ENCODE data around the gene ADAMTS12.

Gene ADAMTS12

DNA sequence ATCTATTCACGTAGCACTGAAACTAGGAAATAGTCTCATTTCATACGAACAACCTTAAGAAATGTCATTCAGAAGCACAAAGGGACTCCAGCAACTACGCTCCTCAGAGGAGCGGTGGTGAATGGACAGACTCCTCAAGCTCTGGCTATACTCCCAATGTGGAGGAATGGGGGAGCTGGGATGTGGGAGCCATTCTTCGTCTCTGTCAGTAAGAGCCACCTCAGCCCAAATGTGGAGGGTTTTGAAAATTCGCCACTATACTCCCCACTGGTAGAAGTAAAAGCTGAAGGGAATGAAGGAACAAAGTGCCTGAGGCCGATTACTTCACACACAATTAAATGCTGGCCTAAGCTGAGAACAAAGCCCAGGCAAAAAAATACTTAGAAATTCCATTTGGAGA lies 96.3 kb downstream of the ADAMTS12 start:
- no peak for DNase-seq

DNA sequence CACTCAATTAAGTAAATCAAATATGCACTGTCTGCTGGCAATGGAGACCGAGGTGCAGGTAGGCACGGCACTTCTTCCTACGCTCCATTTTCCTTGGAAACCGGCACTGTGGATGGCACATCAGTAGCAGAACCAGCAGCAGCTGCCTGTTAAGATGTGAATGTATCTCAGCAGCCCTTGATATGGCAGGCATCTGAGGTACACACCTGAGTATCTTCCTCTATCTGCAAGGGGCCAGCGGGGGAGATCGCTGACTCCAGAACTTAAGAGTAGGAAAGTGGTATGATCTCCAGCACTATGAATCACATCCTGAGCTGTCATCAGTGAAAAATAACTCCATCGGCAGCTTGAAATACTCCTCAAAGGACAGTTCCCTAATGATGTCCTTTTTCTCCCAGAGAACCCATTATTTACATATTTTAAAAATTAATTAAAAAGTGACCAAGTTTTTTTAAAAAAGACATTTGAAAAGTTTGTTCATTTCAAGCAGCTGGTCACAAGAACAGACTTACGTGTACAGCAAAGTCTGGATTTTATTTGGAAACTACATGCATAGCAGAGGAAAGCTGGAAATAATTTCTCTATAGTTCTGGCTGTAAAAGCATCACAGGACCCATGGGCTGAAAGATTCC lies 97.1 kb downstream of the ADAMTS12 start:
- DNase-seq: no peak

DNA sequence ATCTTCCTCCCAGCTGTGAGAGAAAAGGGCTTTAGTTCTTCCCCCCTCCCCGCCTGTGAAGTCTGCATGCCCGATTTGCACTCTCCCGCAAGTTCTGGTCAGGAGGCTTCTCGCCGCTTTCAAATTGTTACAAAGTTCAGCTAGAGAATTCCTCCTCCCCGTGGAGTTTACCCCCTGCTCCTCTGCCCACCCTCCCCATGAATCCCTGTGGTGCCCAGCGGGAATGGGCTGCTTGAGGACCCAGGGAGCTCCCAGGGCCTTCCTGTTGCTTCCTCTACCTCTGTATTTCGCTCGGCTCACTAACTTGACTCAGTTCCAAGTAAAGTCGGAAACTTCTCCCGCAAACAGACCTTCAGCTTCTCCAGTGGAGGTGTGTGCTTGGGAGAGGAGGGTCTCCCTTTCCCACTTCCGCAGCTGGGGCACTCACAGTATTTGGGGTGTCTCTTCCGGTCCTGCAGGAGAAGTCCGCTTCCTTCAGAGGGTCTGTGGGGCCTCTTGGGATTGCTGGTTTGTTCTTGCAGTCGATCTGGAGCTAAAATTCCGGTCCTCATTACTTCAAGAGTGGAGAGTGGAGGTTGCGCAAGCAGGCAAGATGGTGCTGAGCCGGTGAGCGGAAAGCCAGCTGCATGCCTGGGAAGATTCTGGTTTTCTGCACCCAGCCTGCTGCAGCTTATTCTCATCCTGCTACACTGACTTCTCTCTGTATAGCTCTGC lies 97.8 kb downstream of the ADAMTS12 start:
- no peak for DNase-seq

GRCh38 chr5:33793276-33793675 lies 98.5 kb downstream of the ADAMTS12 start:
- DNase-seq: no peak

DNA sequence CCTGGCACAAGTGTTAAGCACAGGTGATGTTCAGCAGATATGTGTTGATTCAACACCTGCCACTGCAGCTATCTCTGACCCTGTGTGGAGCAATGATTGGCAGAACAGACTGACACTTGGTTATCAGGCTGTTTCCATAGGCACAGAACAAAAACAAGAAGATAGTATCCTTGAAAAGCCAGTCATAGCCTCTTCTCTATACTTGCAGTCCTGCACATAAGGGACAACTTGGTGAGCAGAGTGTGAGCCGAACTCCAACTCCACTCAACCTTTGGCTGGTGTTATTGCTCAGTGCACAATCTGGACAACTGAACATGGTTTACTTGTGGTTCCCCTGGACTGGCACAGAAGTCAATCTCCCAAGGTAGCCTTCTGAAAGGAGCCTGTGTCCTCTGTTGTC lies 99.2 kb downstream of the ADAMTS12 start:
- no peak for DNase-seq

GRCh38 chr5:33789567-33789957 lies 102.2 kb downstream of the ADAMTS12 start:
- no peak for DNase-seq

- no peak for DNase-seq
Measured at GRCh38 chr5:33788922-33789566, 102.7 kb downstream of the ADAMTS12 start.

- DNase-seq: no peak
Measured at GRCh38 chr5:33785571-33785970, 106.2 kb downstream of the ADAMTS12 start.

DNA sequence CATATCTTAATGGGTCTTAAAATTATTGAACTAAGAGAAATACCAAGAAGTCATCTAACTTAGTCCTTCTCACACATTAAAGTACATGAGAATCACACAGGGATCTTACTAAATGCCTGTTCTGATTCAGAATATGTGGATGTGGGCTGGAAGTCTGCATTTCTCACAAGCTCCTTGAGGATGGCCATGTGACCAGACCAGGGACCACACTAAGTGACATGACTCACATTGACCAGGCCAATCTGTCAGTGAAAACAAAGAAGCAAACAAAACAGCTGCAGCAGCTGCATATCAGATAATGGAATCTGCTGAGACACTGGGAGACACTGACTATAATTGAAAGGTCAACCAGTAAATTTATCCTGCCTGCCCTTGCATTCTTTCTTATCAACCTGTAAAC lies 110.5 kb downstream of the ADAMTS12 start:
- DNase-seq: no peak

DNA sequence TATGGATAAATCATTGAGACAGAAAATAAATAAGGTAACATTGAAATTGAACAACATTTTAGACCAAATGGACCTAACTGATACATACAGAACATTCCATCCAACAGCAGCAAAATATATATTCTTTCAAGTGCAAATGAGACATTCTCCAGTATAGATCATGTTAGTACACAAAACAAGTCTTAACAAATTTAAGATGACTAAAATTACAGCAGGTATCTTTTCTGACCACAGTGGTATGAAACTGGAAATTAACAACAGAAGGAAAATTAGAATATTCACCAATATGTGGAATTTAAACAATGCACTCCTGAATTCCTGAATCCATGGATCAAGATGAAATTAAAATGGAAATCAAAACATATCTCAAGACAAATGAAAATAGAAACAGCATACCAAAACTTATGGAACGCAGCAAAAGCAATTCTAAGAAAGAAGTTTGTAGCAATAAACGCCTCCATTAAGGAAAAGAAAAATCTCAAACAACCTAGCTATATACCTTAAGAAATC lies 115.6 kb downstream of the ADAMTS12 start:
- DNase-seq: no peak

DNA sequence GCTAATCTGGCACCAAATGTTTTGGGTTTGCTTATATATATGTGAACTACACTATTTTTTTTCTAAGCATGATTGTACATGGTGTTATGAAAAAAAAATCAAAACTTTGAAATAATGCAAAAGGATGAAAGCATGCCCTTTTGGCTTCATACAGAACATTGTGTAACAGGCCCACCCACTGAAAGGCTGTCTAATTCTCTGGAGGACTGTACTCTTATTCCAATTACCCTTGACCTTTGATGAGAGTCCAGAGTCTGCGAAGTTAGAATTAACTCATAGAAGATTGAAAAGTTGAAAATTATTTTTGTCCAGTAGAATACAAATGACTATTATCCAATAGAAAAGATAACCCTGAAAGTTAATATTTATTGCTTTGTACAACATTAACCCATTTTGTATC lies 117.4 kb downstream of the ADAMTS12 start:
- DNase-seq: no peak

GRCh38 chr5:33772380-33772897 lies 119.4 kb downstream of the ADAMTS12 start:
- DNase-seq: no peak

DNA sequence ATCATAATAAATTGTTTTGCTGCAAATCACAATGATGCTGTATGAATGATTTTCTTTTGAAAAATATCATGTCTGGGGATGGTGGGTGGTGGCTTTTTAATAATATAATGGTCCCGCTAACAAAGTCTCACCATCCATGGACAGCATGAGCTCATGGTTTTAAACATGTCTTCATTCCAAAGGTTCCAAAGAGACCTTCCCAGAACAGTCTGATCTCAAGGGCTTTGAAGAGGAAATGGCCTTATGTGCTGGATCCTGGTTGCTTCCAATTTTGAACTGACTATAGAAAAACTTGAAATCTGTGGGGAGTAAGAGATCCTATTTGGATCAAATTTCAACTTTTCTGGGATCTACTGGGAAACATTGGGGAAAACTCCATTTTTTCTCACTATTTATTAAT lies 121.8 kb downstream of the ADAMTS12 start:
- no peak for DNase-seq

DNA sequence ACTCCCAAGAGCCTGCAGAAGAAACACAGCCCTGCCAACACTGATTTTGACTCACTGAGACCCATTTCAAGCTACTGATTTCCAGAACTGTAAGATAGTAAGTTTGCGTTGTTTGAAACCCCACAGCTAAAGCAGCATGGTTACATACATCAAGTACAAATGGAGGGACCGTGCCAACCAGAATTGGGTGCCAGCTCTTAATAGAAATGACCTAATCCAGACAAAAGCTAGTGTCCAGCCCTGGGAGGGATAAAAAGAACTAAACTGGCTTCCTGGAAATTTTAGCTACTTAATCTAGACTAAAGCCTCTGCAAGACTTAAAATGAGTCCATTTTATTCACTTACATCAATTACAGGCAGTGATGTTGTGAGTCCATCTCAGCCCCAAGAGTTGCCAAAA lies 122.6 kb downstream of the ADAMTS12 start:
- DNase-seq: no peak

GRCh38 chr5:33766023-33766422 lies 125.8 kb downstream of the ADAMTS12 start:
- DNase-seq: no peak

- no peak for DNase-seq
Measured at GRCh38 chr5:33764786-33765185, 127.0 kb downstream of the ADAMTS12 start.

GRCh38 chr5:33763435-33763834 lies 128.4 kb downstream of the ADAMTS12 start:
- no peak for DNase-seq

DNA sequence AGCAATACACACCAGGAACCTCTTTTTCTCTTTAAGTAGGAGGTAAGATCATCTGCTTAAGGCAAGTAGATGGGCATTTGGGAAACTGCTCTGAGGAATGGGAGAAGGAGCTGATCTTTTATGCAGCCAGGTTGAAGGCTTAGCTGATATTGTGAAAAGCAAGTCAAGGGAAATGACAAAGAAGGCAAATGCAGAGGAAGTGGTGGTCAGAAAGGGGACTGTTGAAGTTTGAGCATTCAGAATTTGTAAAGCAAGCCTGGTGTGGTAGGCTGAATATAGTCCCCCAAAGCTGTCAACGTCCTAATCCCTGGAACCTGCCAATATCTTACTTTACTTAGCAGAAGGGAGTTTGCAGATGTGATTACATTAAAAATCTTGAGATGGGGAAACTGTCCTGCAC lies 128.9 kb downstream of the ADAMTS12 start:
- DNase-seq: no peak

DNA sequence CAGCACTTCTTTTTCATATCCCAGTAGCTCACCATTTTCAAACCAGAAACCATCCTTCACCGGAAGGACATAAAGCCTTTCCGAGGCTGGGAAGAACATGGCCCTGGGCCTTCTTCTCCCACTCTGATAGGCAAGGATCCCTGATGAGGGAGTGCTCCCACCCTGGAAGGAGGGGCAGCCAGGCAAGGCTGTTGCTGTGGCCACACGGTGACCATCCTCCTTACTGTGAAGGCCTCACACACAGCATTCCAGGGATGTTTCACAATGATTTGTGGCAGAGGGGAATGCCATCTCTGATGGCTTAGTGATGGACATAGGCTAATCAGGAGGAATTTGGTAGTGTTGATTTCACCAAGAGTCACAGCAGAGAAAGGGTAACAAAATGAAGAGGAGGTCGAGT lies 130.7 kb downstream of the ADAMTS12 start:
- no peak for DNase-seq

DNA sequence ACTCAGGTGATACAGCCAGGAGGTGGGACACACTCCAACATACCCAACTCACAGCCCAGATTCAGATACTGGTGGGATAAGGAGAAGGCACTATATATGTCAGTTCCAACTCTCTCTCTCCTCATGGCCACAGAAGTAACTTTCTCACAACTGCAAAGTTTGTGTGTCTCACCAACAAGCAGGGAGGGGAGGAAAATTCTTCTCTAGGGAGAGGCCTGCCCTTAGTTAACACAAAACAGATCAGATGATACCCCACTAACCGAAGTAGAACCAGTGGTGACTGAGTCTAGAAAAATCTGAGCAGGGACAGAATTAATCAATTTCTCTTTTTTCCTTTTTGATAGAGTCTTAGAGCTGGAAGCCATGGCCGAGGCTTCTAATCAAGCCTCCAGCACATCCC lies 133.1 kb downstream of the ADAMTS12 start:
- DNase-seq: no peak

- no peak for DNase-seq
Measured at GRCh38 chr5:33756491-33756890, 135.3 kb downstream of the ADAMTS12 start.

DNA sequence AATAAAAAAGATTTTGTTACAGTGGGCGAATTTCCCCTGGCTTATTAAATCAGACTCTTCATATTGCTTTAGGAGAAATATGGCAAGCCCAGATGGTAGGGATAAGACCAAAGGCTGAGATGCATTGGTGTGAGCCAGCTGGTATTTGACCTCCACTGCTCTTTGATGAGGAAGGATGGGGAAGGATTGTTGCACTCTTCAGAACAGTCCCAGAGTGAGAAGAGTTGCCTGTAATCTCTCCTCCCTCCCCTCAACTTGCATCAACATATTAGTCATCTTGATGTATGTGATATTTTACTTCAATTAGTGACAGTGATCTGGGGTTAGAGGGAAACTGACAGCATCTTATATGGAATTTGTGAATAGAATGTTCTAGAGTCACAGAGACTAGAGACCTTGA lies 136.6 kb downstream of the ADAMTS12 start:
- no peak for DNase-seq

DNA sequence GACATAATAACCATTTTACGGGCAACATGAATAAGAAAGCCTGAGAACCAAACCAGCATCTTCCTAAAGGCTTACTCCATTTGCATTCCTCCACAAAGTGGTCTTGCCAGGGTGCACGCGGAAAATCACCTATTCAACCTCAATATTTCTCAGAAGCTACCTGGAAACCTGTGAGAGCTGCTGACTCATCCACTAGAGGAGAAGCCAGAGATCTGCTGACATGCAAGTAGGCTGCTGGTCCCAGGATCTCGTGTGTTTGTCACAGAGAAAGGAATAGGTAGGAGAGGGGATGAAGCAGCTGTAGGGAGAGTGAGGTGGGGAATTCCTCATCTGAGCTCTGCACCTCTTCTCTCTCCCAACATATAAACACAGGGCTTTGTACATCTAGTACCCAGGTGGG lies 138.1 kb downstream of the ADAMTS12 start:
- no peak for DNase-seq

GRCh38 chr5:33748754-33749153 lies 143.0 kb downstream of the ADAMTS12 start:
- DNase-seq: no peak
